Karpas-422 (cell line): ENCODE data around the gene VPREB1. TPM values are rescaled to one million over a fixed set of nuclear protein-coding genes. Genes with fewer than 3 reads are reported as not detected.

Experiments used
- DNase-seq: peaks from one replicate; pipeline ENCODE4 v3.0.0-alpha.2; 2015
- H2AFZ ChIP-seq: fragments of 200-600 bp; sonication (generic); 2 replicates; pipeline ENCODE4 v1.6.1; 2014; ENCODE audit warnings: antibody characterized with exemption, low read length, mixed read lengths
- H3K27ac ChIP-seq: fragments of 200-600 bp; sonication (generic); 2 replicates; pipeline ENCODE4 v1.5.1; 2014; ENCODE audit warnings: mild to moderate bottlenecking, low read length, moderate library complexity
- H3K27me3 ChIP-seq: fragments of 200-600 bp; sonication (generic); 2 replicates; pipeline ENCODE4 v1.6.1; 2014; ENCODE audit warnings: low read length, mixed read lengths
- H3K36me3 ChIP-seq: fragments of 200-600 bp; sonication (generic); 2 replicates; pipeline ENCODE4 v1.6.1; 2014; ENCODE audit warnings: low read length, mixed read lengths; ENCODE audit not compliant: insufficient read depth
- H3K4me1 ChIP-seq: fragments of 200-600 bp; sonication (generic); 2 replicates; pipeline ENCODE4 v1.6.1; 2014; ENCODE audit warnings: mild to moderate bottlenecking, low read length, mixed read lengths
- H3K4me2 ChIP-seq: fragments of 200-600 bp; sonication (generic); 2 replicates; pipeline ENCODE4 v1.6.1; 2014; ENCODE audit warnings: low read length, low read depth, mild to moderate bottlenecking; ENCODE audit not compliant: poor library complexity, severe bottlenecking
- H3K4me3 ChIP-seq: fragments of 200-600 bp; sonication (generic); 2 replicates; pipeline ENCODE4 v1.5.1; 2014; ENCODE audit warnings: mild to moderate bottlenecking, antibody characterized with exemption, low read length, mixed read lengths
- H3K79me2 ChIP-seq: fragments of 200-600 bp; sonication (generic); 2 replicates; pipeline ENCODE4 v1.6.1; 2014; ENCODE audit warnings: mild to moderate bottlenecking, low read length, mixed read lengths
- H3K9ac ChIP-seq: fragments of 200-600 bp; sonication (generic); 2 replicates; pipeline ENCODE4 v1.6.0; 2014; ENCODE audit warnings: low read length
- H3K9me2 ChIP-seq: fragments of 200-600 bp; sonication (generic), shearing (Covaris generic); replicated peaks from 2 replicates; pipeline ENCODE4 v1.6.0; 2014; ENCODE audit warnings: mild to moderate bottlenecking, low read length, moderate library complexity; ENCODE audit not compliant: insufficient read depth
- H3K9me3 ChIP-seq: fragments of 300-700, 200-600 bp; sonication (generic); 2 replicates; pipeline ENCODE4 v1.6.1; 2014; ENCODE audit warnings: low read length, mixed read lengths
- H4K20me1 ChIP-seq: fragments of 200-600 bp; sonication (generic); 2 replicates; pipeline ENCODE4 v1.6.1; 2014; ENCODE audit warnings: mild to moderate bottlenecking, antibody characterized with exemption, low read length, low read depth; ENCODE audit not compliant: insufficient read depth
- total RNA-seq: library from RNA; depleted of rRNA; stranded (reverse); fragments of >200 nt; shearing (Covaris generic); gene quantifications from 2 replicates; pipeline ENCODE4 v1.2.3, GENCODE V29; 2014; ENCODE audit warnings: low replicate concordance

Gene VPREB1
- total RNA-seq, 1 experiment from 2014 or later = not detected

DNA sequence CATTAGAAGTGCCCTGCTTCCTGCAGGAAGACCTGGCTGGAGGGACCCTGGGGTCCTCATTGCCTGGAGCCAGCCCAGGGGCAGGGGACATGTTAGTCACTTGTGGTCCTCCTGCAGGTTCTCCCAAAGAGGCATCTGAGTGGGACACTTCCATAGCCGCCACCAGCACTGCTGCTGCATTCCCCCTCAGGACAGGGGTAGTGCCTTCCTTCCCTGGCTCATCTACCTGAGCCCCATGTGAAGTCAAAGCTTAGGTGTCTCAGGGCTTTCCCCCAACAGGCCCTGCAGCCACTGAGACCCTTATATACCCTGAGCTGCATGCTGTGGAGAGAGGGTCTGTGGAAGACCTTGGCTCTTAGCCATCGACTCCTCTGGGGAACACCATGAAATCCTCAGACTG lies 45.0 kb upstream of the VPREB1 start:
- H2AFZ ChIP-seq = no peak overlapping the region
- H3K27me3 ChIP-seq = no peaks in the 10 kb centered on the region
- H3K27ac ChIP-seq = no peak overlapping the region
- H4K20me1 ChIP-seq = no peaks in the 10 kb centered on the region
- H3K79me2 ChIP-seq = no peaks in the 10 kb centered on the region
- H3K4me2 ChIP-seq = no peak overlapping the region
- peaks cover 72% of the 10 kb centered on the region for H3K4me1 ChIP-seq
- no peaks in the 10 kb centered on the region for H3K36me3 ChIP-seq
- no peak for DNase-seq
- no peaks in the 10 kb centered on the region for H3K9me2 ChIP-seq
- no peak overlapping the region for H3K9ac ChIP-seq
- H3K4me3 ChIP-seq = no peak overlapping the region
- no peaks in the 10 kb centered on the region for H3K9me3 ChIP-seq

DNA sequence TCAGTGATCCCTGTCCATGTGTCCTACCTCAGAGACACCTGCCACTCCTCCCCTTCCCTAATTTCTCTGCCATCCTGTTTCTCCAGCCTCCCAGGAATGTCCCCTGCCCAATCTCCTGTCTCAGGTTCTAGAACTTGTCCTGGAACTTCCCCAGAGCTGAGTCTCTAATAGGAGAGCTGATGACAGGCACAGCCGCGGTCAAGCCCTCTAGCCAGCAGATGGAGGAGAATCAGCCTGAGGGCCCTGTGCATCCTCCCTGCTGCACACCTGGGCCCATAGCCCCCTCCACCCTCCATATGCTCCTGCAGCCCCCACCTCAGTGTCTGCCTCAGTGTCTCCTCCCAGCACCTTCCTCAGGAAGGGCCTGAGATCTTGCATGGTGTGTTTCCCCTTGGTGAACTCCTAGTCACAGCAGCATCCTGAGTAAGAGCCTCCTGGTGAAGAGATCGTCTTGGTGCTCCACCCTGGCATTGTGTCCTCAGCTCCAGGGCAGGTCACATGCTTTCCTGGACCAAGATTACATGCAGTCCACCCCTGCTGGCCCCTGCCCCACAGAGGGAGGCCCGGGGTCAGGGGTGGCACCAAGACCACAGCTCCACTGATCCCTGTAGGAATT lies 43.9 kb upstream of the VPREB1 start:
- Histone ChIP-seq H3K9ac (peak overlapping the region; percentile 49), H3K9me3 (no peaks in the 10 kb centered on the region), H3K9me2 (no peaks in the 10 kb centered on the region), H3K79me2 (no peaks in the 10 kb centered on the region), H3K4me2 (peak overlapping the region; percentile 65), H3K4me3 (no peak overlapping the region), H4K20me1 (no peaks in the 10 kb centered on the region), H3K27me3 (no peaks in the 10 kb centered on the region), H3K4me1 (peaks cover 73% of the 10 kb centered on the region), H2AFZ (no peak overlapping the region), H3K27ac (peak overlapping the region; percentile 95), H3K36me3 (no peaks in the 10 kb centered on the region)
- no peak for DNase-seq

DNA sequence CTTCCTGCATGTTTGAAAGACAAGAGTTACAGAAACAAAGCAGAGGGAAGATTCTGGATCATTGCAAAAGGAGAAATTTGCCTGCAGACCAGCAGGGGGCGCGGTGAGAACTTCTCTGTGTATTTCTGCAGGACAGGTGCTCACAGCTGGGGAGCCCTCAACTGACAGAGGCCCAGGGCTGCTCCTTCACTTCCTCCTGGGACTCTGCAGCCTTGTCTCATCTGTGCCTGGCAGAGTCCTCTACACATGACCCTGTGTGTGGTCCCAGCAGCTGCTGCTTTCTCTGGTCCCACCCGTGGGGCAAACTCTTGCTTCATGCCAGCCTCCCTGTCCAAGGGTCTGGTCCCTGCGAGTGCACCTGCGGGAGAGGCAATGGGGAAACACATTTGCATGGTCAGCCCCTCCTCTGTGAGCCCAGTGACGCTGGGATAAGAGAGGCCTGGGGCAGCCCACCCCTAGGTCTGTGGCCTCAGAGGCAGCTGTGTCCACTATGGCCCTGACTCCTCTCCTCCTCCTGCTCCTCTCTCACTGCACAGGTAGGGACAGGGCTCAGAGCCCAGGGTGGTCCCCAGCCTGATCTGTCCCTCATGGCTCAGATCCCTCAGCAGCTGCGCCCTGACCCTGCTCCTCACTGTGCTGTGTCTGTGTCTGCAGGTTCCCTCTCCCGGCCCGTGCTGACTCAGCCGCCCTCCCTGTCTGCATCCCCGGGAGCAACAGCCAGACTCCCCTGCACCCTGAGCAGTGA lies 43.2 kb upstream of the VPREB1 start:
- Histone ChIP-seq H3K4me1 (peaks cover 73% of the 10 kb centered on the region), H3K27ac (peak overlapping the region; percentile 95), H2AFZ (0 out of 2 replicates have a peak overlapping the region, but pooled peaks have one; percentile 0)

DNA sequence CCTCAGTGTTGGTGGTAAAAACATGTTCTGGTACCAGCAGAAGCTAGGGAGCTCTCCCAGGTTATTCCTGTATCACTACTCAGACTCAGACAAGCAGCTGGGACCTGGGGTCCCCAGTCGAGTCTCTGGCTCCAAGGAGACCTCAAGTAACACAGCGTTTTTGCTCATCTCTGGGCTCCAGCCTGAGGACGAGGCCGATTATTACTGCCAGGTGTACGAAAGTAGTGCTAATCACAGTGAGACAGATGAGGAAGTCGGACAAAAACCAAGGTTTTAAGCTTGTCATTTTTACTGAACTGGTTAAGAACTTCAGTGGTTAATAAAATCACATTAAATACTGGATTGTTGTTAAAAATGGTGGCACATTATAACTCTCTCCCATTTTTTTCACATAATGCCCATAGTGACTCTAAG lies 42.6 kb upstream of the VPREB1 start:
- Histone ChIP-seq H3K4me2 (peak overlapping the region; percentile 65), H4K20me1 (no peaks in the 10 kb centered on the region), H3K9ac (peak overlapping the region; percentile 70), H3K4me1 (peaks cover 73% of the 10 kb centered on the region), H2AFZ (peak overlapping the region; percentile 0; the same call in 1 of the 2 replicates), H3K9me3 (no peaks in the 10 kb centered on the region), H3K4me3 (peak overlapping the region; percentile 50; the same call in 1 of the 2 replicates), H3K36me3 (no peaks in the 10 kb centered on the region), H3K79me2 (no peaks in the 10 kb centered on the region), H3K27ac (peak overlapping the region; percentile 95), H3K27me3 (no peaks in the 10 kb centered on the region), H3K9me2 (no peaks in the 10 kb centered on the region)
- DNase-seq = peak; percentile 80

More for the DNA sequence above, 43.2 kb upstream of the VPREB1 start:
- H3K79me2 ChIP-seq = no peaks in the 10 kb centered on the region
- H3K4me3 ChIP-seq = peak overlapping the region; percentile 50; the same call in 1 of the 2 replicates
- H3K9ac ChIP-seq = peak overlapping the region; percentile 70
- DNase-seq = peak; percentile 93
- peak overlapping the region; percentile 65 for H3K4me2 ChIP-seq
- no peaks in the 10 kb centered on the region for H3K9me3 ChIP-seq
- no peaks in the 10 kb centered on the region for H3K9me2 ChIP-seq
- no peaks in the 10 kb centered on the region for H3K36me3 ChIP-seq
- no peaks in the 10 kb centered on the region for H3K27me3 ChIP-seq
- no peaks in the 10 kb centered on the region for H4K20me1 ChIP-seq

DNA sequence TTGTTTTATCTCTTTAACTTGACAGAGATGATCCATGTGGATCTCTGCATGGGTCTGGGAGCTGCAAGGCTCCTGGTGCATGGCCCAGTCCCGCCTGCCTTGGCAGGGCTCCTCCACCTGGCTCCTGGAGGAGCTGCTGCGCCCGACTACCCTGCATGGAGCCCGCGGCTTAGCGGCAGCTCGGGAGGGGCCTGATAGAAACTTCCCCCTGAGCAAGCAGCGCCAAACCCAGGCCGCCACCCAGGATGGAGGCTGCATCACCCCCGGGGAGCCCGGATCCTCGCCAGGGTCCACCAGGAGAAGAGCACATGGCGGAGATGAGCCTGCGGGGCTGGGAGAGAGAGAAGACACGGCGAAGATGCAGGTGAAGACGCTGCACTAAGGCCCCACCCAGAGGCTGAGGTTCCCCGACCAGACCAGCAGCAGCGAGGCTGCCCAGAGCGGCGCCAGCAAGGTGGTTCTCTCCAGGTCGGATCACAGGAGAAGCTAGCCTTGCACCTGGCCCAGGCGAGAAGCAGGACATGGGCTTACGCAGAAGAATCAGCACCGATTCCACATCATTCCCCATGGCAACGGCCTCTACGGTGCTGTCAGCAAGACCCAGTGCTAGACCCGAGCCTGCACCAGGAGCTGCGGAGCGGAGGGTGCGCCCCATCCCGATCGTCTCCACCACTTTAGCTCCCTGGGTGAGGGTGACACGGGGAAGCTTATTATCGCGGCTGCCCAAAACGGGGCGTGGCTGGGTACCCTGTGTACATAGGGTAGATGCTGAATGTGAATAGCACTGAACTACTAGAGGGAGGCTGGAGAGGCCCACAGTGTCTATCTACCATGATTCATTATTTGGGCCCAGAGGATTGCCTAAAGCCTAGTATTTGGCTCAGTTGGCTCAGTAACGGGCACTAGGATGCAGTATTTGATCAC lies 41.3 kb upstream of the VPREB1 start:
- no peak overlapping the region for H3K9ac ChIP-seq
- no peaks in the 10 kb centered on the region for H4K20me1 ChIP-seq
- H3K79me2 ChIP-seq = no peaks in the 10 kb centered on the region
- H3K27ac ChIP-seq = no peak overlapping the region; the same call in 1 of the 2 replicates
- no peak overlapping the region for H2AFZ ChIP-seq
- H3K4me3 ChIP-seq = no peak overlapping the region
- no peaks in the 10 kb centered on the region for H3K9me2 ChIP-seq
- H3K36me3 ChIP-seq = no peaks in the 10 kb centered on the region
- peaks cover 77% of the 10 kb centered on the region for H3K4me1 ChIP-seq
- no peaks in the 10 kb centered on the region for H3K9me3 ChIP-seq
- no peak overlapping the region for H3K4me2 ChIP-seq
- no peak for DNase-seq
- H3K27me3 ChIP-seq = no peaks in the 10 kb centered on the region

DNA sequence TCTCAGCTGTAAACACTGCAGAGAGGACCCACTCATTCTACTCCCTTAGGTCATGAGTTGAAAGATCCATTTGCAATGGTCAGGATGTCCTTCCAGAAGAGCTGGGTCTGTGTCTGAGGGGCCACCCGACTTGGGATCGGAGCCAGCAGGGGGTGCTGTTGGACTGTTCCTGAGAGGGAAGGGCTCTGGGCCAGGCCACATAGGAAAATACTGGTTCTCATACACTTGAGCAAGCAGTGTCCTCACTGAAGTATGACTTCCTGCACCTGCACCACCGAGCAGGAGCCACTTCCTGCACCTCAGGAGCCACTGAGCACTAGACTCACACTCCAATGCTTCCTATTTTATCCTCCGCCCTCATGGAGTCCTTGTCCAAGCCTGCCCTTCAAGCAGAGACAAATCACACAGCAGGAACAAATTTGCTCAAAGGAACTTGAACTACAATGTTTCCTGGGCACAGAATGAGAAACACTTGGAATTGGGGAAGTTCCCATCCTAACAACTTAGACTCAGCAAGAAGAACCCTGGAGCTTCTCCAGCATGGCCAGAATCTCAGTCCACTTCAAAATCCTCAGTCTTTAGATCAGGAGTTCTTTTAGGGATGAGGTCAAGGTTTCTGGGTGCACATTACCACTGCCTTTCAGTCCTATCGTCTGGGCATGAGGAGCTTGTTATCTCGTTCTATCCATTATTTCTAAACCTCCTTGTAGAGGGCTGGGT lies 36.6 kb upstream of the VPREB1 start:
- peaks cover 55% of the 10 kb centered on the region for H3K4me1 ChIP-seq
- H3K4me2 ChIP-seq = peak overlapping the region; percentile 67
- H3K9me3 ChIP-seq = no peaks in the 10 kb centered on the region
- no peaks in the 10 kb centered on the region for H3K9me2 ChIP-seq
- H3K27ac ChIP-seq = peak overlapping the region; percentile 80
- H3K27me3 ChIP-seq = no peaks in the 10 kb centered on the region
- H2AFZ ChIP-seq = peak overlapping the region; percentile 44; the same call in 1 of the 2 replicates
- H3K4me3 ChIP-seq = peak overlapping the region; percentile 28; the same call in 1 of the 2 replicates
- no peaks in the 10 kb centered on the region for H4K20me1 ChIP-seq
- H3K79me2 ChIP-seq = no peaks in the 10 kb centered on the region
- H3K36me3 ChIP-seq = no peaks in the 10 kb centered on the region
- peak; percentile 96 for DNase-seq
- peak overlapping the region; percentile 52 for H3K9ac ChIP-seq

DNA sequence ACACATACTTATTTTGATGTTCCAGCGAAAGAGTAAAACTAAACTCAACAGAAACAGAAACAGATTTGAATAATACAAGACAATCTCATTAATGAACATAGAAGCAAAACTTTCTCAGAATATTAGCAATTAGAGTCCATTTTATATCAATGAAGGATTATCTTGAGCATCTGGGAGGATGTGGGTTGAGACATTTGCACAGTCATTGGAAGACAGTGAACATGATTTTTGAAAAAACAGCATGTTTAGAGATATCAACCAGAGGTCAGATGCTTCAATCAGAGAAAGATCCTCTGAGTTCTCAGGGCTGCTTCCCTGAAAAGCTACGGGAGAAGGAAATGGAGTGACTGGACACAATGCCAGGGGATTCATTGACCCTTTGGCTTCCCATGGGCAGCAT lies 35.9 kb upstream of the VPREB1 start:
- Histone ChIP-seq H3K4me3 (0 out of 2 replicates have a peak overlapping the region, but pooled peaks have one; percentile 28), H3K36me3 (no peaks in the 10 kb centered on the region), H3K9ac (peak overlapping the region; percentile 52), H3K4me2 (peak overlapping the region; percentile 67), H4K20me1 (no peaks in the 10 kb centered on the region), H3K9me2 (no peaks in the 10 kb centered on the region), H3K9me3 (no peaks in the 10 kb centered on the region), H3K27me3 (no peaks in the 10 kb centered on the region), H3K27ac (peak overlapping the region; percentile 80), H3K79me2 (no peaks in the 10 kb centered on the region), H3K4me1 (peaks cover 55% of the 10 kb centered on the region), H2AFZ (0 out of 2 replicates have a peak overlapping the region, but pooled peaks have one; percentile 44)
- DNase-seq = no peak
